ENCODE results near the gene TRDMT1.

Gene TRDMT1, protein sequence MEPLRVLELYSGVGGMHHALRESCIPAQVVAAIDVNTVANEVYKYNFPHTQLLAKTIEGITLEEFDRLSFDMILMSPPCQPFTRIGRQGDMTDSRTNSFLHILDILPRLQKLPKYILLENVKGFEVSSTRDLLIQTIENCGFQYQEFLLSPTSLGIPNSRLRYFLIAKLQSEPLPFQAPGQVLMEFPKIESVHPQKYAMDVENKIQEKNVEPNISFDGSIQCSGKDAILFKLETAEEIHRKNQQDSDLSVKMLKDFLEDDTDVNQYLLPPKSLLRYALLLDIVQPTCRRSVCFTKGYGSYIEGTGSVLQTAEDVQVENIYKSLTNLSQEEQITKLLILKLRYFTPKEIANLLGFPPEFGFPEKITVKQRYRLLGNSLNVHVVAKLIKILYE

DNA sequence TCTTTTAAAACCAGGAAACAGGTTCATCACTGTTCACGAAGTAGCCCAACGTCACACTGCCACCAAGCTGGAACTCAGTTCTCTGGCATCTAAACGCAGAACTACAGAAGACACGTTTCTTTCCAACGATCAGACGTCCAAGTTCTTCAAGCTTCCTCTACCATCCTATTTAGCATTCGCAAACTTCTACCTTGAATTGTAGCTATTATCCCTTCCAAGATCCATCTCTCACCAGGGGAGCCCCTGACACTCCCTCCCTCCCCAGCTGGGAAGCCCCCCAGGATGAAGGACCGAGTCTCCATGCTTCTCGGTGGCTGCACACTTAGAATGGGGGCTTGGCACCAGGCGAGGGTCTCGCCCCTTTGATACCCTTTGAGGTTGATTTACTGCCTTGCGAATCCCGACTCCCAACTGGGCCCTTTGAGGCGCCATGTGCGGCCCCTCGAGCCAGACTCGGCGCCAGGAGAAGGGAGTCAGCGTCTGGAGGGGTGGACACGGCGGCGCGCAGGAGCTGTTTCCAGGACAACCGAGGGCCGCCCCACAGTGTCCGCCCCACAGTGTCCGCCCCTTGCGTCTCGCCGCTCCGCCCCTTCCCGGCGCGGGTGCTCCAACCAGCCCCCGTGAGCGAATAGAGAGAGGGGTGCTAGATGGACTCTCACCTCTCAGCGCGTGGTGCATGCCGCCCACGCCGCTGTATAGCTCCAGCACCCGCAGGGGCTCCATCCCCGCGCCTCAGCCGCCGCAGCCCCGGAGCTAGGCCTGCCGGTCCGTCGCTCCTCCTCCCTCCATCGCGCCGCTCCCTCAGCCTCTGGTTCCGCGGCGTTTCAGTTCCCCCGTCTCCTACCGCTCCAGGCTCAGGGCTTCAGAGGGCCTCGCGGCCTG lies at the start of gene TRDMT1:
Gene TRDMT1 (minus strand): TSS at position 761 of the 882 bp plus-strand sequence. CDS start 38 bp downstream, at position 723.
- DNase-seq (ENCODE audit: extremely low spot score), result peak; percentile 82
- ChIA-PET CTCF (interaction anchor here (1.3 to 1.9 kb wide), 2 partner anchors 19 to 28 kb away, joined by 4 to 8 read pairs; no protein-coding TSS in a partner anchor), POLR2A (interaction anchor here (0.7 kb wide), 1 partner anchor 1006 kb away, joined by 3 read pairs; no protein-coding TSS in a partner anchor)
- TF ChIP-seq, protein P1, sequence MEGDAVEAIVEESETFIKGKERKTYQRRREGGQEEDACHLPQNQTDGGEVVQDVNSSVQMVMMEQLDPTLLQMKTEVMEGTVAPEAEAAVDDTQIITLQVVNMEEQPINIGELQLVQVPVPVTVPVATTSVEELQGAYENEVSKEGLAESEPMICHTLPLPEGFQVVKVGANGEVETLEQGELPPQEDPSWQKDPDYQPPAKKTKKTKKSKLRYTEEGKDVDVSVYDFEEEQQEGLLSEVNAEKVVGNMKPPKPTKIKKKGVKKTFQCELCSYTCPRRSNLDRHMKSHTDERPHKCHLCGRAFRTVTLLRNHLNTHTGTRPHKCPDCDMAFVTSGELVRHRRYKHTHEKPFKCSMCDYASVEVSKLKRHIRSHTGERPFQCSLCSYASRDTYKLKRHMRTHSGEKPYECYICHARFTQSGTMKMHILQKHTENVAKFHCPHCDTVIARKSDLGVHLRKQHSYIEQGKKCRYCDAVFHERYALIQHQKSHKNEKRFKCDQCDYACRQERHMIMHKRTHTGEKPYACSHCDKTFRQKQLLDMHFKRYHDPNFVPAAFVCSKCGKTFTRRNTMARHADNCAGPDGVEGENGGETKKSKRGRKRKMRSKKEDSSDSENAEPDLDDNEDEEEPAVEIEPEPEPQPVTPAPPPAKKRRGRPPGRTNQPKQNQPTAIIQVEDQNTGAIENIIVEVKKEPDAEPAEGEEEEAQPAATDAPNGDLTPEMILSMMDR (IDR thresholded peaks at IDR 0.05; ENCODE audit: control extremely low read depth, extremely low read depth, low read depth, missing control alignments), result no peak

GRCh38 chr10:17250736-17251135 lies 49.3 kb upstream of the TRDMT1 start:
- TF ChIP-seq, protein P1 (IDR thresholded peaks at IDR 0.05; ENCODE audit: control extremely low read depth, extremely low read depth, low read depth, missing control alignments), result no peak
- CTCF ChIA-PET, result interaction anchor here (1.1 to 1.3 kb wide), 2 partner anchors 18 to 20 kb away, joined by 3 to 5 read pairs; no protein-coding TSS in a partner anchor
- no peak for DNase-seq (ENCODE audit: extremely low spot score)
- POLR2A ChIA-PET, result no interaction called here

GRCh38 chr10:17249820-17250219 lies 48.3 kb upstream of the TRDMT1 start:
- no peak for DNase-seq (ENCODE audit: extremely low spot score)
- CTCF ChIA-PET, result interaction anchor here (1.1 to 1.3 kb wide), 2 partner anchors 19 kb away, joined by 3 to 5 read pairs; no protein-coding TSS in a partner anchor
- POLR2A ChIA-PET, result no interaction called here
- TF ChIP-seq, protein P1 (IDR thresholded peaks at IDR 0.05; ENCODE audit: control extremely low read depth, extremely low read depth, low read depth, missing control alignments), result no peak

GRCh38 chr10:17248964-17249363 lies 47.5 kb upstream of the TRDMT1 start:
- DNase-seq (ENCODE audit: extremely low spot score), result no peak
- ChIA-PET POLR2A (no interaction called here), CTCF (interaction anchor here (2.0 kb wide), 1 partner anchor 8 kb away, joined by 7 read pairs; no protein-coding TSS in a partner anchor)
- TF ChIP-seq, protein P1 (IDR thresholded peaks at IDR 0.05; ENCODE audit: control extremely low read depth, extremely low read depth, low read depth, missing control alignments), result no peak

GRCh38 chr10:17247210-17247609 lies 45.7 kb upstream of the TRDMT1 start:
- TF ChIP-seq, protein P1 (IDR thresholded peaks at IDR 0.05; ENCODE audit: control extremely low read depth, extremely low read depth, low read depth, missing control alignments), result no peak
- no peak for DNase-seq (ENCODE audit: extremely low spot score)
- POLR2A ChIA-PET, result no interaction called here

More at GRCh38 chr10:17247210-17247609, 45.7 kb upstream of the TRDMT1 start:
- CTCF ChIA-PET, result interaction anchor here (0.7 to 2.0 kb wide), 3 partner anchors 9 to 483 kb away, joined by 3 to 7 read pairs (median 3); no protein-coding TSS in a partner anchor

Measured in GM10248 (cell line).